ENCODE data around the gene SRRT.
A peak's percentile ranks its signal among the peaks of the same experiment; 100 is the strongest.
"Not testable (repeated sequence)": the region's sequence is repeated elsewhere in the genome, so short reads cannot be mapped to it uniquely, and the experiment has no call there.

The SRRT gene

GRCh38 chr7:100839361-100839760, 35.5 kb upstream of the SRRT start:
- no peak overlapping the region for H3K4me3 ChIP-seq (ENCODE audit: low read depth, low read length)
- TF ChIP-seq CTCF (IDR thresholded peaks at IDR 0.05; ENCODE audit: borderline replicate concordance, insufficient read depth, low read depth, low read length), result no peak

- TF ChIP-seq CTCF (IDR thresholded peaks at IDR 0.05; ENCODE audit: borderline replicate concordance, insufficient read depth, low read depth, low read length), result no peak
- H3K4me3 ChIP-seq (ENCODE audit: low read depth, low read length), result no peak overlapping the region
Observed at GRCh38 chr7:100840470-100841100, 34.3 kb upstream of the SRRT start.

GRCh38 chr7:100847360-100847759, 27.5 kb upstream of the SRRT start:
- H3K4me3 ChIP-seq (ENCODE audit: low read depth, low read length), result no peak overlapping the region
- no peak for TF ChIP-seq CTCF (IDR thresholded peaks at IDR 0.05; ENCODE audit: borderline replicate concordance, insufficient read depth, low read depth, low read length)

- TF ChIP-seq CTCF (IDR thresholded peaks at IDR 0.05; ENCODE audit: borderline replicate concordance, insufficient read depth, low read depth, low read length), result peak; percentile 89
- H3K4me3 ChIP-seq (ENCODE audit: low read depth, low read length), result peak within 1 kb of the TSS; percentile 82
Observed at GRCh38 chr7:100852048-100852872, 22.6 kb upstream of the SRRT start, which contains the start of gene SLC12A9. Gene SLC12A9 (plus strand): TSS chr7:100852713. CDS start chr7:100854198, 1,485 bp downstream.

- H3K4me3 ChIP-seq (ENCODE audit: low read depth, low read length), result no peak overlapping the region
- TF ChIP-seq CTCF (IDR thresholded peaks at IDR 0.05; ENCODE audit: borderline replicate concordance, insufficient read depth, low read depth, low read length), result no peak
Observed at GRCh38 chr7:100854146-100854895, 20.6 kb upstream of the SRRT start.

GRCh38 chr7:100854899-100855298, 20.0 kb upstream of the SRRT start:
- H3K4me3 ChIP-seq (ENCODE audit: low read depth, low read length), result not testable (repeated sequence)

GRCh38 chr7:100855515-100855914, 19.4 kb upstream of the SRRT start:
- no peak for TF ChIP-seq CTCF (IDR thresholded peaks at IDR 0.05; ENCODE audit: borderline replicate concordance, insufficient read depth, low read depth, low read length)
- H3K4me3 ChIP-seq (ENCODE audit: low read depth, low read length), result no peak overlapping the region
